GM19395 (cell line): ENCODE results near the gene NRP1.

ENCODE experiments used
- ATAC-seq: cut with Tn5 transposase; IDR thresholded peaks from one replicate; pipeline ENCODE4 v1.9.1; 2021; ENCODE audit warnings: mild to moderate bottlenecking, moderate library complexity; ENCODE audit not compliant: unreplicated experiment

NRP1 gene

DNA sequence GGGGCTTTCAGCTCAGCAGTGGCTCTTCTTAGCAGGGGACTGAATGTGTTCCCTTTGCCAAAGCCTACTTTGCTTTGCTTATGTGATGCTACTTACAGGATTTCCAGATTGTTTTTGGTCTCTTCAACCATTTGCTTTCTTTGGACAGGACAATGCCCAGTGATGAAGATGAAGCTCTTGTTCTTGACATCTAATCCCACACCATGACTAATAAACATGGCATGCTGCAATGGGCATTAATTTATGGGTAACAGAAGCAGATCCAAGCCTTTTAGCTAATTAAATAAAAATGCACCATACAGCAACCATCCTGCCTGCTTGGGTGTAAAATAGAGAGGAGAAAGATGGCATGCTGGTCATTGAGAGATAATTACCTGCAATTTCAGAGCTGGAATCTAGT, 200.9 kb downstream of the NRP1 start:
- ATAC-seq = no peak

DNA sequence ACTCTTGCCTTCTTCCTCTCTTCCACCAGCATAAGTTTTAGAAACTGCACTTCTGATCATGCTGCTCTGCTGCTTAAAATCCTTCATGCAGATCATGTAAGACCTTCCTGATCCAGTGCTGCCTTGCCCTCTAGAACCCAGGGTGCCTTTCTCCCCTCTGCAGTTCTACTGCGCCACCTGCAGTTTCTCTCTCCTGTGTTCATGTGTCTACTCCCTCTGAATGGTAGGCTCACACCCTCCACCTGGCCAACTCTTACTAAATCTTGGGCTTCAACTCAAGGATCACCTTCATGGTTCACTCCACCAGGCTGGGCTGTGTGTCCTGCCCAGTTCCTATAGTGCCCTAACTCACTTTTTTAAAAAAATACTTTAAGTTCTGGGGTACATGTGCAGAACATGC, 201.8 kb downstream of the NRP1 start:
- ATAC-seq = no peak

DNA sequence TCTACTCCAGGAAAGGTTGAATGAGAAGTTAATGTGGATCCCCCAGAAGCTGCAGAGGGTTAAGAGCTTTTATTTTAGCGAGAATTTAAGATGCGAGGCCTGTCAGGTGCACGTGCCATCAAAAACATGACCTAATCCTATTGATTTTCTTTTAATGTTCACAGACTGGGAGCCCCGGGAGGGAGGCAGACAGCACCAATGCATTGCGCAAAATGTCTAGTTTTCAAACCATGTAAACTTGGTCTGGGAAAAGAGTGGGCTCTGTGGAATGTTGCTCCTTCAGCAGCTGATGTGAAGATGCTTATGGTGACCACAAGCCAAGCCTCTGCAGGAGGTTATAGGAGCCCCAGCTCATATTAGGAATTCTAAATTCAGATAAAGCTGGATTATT, 204.5 kb downstream of the NRP1 start:
- ATAC-seq = no peak

DNA sequence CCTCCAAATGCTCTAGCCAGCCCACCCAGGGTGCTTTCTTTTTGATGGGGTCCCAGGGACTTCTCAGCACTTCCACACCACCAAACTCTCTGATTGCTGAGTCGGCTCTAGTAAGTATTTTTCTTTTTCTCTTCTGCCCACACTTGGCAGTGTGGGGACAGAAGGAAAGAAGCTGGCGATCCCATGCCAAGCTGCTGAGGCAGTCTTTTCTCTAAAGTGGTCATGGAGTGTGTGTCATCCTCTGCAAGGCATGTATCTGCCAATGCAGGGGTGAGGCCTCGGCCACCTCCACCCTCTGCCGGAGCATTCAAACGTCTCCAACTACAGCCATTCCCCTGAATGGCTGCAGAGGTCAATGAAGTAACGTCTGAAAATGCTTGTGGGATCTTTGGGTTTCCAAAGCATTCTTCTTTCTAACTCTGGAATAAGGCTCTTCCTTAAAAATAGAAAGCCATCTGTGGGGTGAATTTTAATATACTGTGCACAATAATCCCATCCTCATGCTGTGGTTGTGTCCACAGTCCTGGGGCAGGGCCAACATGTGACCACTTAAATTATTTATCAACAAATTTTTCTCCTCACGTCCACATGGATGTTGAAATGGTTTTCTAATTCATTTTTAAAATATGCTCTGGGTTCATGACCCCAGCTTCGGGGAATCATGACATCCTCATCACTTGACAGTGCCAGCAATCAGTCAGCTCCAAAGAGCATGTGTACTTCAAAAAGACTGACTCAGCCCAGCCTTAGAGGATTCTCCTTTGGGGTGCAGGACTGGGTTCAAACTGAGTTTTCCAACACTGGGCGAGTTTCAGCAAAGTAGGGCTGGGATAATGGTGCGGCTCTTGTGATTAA, 205.1 kb downstream of the NRP1 start:
- ATAC-seq = no peak

DNA sequence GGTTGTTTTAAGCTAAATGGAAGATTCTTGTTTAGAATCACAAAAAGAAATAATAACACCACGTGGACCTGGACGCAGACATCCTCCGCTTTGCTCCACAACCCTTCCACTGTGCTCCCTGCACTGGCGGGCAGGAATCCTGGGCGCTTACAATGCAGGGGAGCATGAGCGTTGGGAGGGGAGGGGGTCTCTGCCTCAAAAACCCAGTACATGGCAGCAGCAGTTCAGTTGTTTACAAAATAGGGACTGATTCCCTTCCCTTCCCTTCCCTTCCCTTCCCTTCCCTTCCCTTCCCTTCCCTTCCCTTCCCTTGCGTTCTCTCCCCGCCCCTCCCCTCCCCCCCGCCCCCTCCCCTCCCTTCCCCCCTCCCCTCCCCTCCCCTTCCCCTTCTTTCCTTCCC, 206.8 kb downstream of the NRP1 start:
- ATAC-seq = no peak
